Measurements from ENCODE around the gene TCIRG1.
"Not testable (repeated sequence)": the region's sequence is repeated elsewhere in the genome, so short reads cannot be mapped to it uniquely, and the experiment has no call there.

TCIRG1 gene

GRCh38 chr11:68038718-68039525 lies at the start of gene TCIRG1:
Gene TCIRG1, plus strand, starts transcription at chr11:68039025. Its CDS starts 2,247 bp downstream, at chr11:68041272.
- DNase-seq (ENCODE audit: low read depth, low spot score): no peak

GRCh38 chr11:67990546-67991346 lies 48.1 kb upstream of the TCIRG1 start:
- not testable (repeated sequence) for DNase-seq (ENCODE audit: low read depth, low spot score)

- DNase-seq (ENCODE audit: low read depth, low spot score): not testable (repeated sequence)
Observed at GRCh38 chr11:67991347-67992121, 47.3 kb upstream of the TCIRG1 start.

- not testable (repeated sequence) for DNase-seq (ENCODE audit: low read depth, low spot score)
Observed at GRCh38 chr11:67993821-67994220, 45.0 kb upstream of the TCIRG1 start.

GRCh38 chr11:67994387-67994786 lies 44.4 kb upstream of the TCIRG1 start:
- not testable (repeated sequence) for DNase-seq (ENCODE audit: low read depth, low spot score)

- not testable (repeated sequence) for DNase-seq (ENCODE audit: low read depth, low spot score)
Observed at GRCh38 chr11:67995129-67995528, 43.7 kb upstream of the TCIRG1 start.

GRCh38 chr11:67995579-67995978 lies 43.2 kb upstream of the TCIRG1 start:
- not testable (repeated sequence) for DNase-seq (ENCODE audit: low read depth, low spot score)

GRCh38 chr11:67996051-67996450 lies 42.8 kb upstream of the TCIRG1 start:
- DNase-seq (ENCODE audit: low read depth, low spot score): no peak

- no peak for DNase-seq (ENCODE audit: low read depth, low spot score)
Observed at GRCh38 chr11:67996622-67997474, 42.0 kb upstream of the TCIRG1 start.

- DNase-seq (ENCODE audit: low read depth, low spot score): no peak
Observed at GRCh38 chr11:67997475-67997921, 41.3 kb upstream of the TCIRG1 start.

GRCh38 chr11:67998150-67999045 lies 40.4 kb upstream of the TCIRG1 start:
- no peak for DNase-seq (ENCODE audit: low read depth, low spot score)

GRCh38 chr11:67999201-67999629 lies 39.6 kb upstream of the TCIRG1 start:
- no peak for DNase-seq (ENCODE audit: low read depth, low spot score)

GRCh38 chr11:67999704-68000103 lies 39.1 kb upstream of the TCIRG1 start:
- no peak for DNase-seq (ENCODE audit: low read depth, low spot score)

GRCh38 chr11:68002575-68002937 lies 36.3 kb upstream of the TCIRG1 start:
- no peak for DNase-seq (ENCODE audit: low read depth, low spot score)

- no peak for DNase-seq (ENCODE audit: low read depth, low spot score)
Observed at GRCh38 chr11:68002938-68003845, 35.6 kb upstream of the TCIRG1 start.

- DNase-seq (ENCODE audit: low read depth, low spot score): peak; percentile 44
Observed at GRCh38 chr11:68003846-68004550, 34.8 kb upstream of the TCIRG1 start, which contains the start of gene UNC93B1. Gene UNC93B1, minus strand, starts transcription at chr11:68004097. Its CDS starts 54 bp downstream, at chr11:68004043.

GRCh38 chr11:68004551-68005335 lies 34.1 kb upstream of the TCIRG1 start:
- DNase-seq (ENCODE audit: low read depth, low spot score): no peak

Measured in activated CD4-positive, CD25-positive, alpha-beta regulatory T cell treated with anti-CD3 and anti-CD28 coated beads, Interleukin-2, amount 50 U/mL, for 16 hours (primary cell).